ENCODE measurements around the gene M1AP. TPM values are rescaled to one million over a fixed set of nuclear protein-coding genes. Genes with fewer than 3 reads are reported as not detected.
A peak's percentile ranks its signal among the peaks of the same experiment; 100 is the strongest.

M1AP gene
- total and polyA plus RNA-seq, 9 of the 15 experiments (the other 6 are each of a cell fraction or from before 2014, with no cell fraction given) = 0.06 to 0.33 (median 0.11) TPM; not detected in 4

DNA sequence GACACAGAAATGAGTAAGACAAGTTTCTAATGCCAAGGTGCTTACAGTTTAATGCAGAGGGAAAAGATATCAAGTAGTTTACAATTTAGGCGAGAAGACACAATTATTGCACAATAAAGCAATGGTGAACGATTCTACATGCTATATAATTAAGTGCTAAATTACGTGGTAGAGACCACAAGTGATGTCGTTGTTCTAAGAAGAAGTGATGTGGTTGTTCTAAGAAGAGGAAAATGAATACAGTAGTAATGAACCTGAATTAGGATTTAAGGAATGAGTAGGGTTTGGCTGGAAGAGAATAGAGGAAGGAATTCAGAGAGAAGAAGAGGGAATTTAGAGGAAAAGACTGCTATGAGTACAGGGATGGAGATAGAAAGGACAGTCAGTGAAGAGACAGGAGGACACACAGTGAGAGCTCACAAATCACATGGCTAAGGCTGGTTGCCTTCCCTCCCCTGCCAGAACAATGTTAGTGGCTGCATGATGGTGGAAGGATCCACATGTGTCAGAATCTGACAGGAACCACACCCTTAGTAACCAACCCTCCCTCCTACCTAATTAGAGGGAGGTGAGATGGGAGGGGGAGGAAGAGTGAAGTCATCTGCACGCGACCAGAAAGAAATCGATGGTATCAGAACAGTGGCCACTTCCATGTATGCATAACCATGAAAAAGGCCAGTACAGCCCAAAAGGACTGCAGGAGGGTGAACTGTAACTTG lies 44.7 kb downstream of the M1AP start (continued):
- TF ChIP-seq, protein P1, sequence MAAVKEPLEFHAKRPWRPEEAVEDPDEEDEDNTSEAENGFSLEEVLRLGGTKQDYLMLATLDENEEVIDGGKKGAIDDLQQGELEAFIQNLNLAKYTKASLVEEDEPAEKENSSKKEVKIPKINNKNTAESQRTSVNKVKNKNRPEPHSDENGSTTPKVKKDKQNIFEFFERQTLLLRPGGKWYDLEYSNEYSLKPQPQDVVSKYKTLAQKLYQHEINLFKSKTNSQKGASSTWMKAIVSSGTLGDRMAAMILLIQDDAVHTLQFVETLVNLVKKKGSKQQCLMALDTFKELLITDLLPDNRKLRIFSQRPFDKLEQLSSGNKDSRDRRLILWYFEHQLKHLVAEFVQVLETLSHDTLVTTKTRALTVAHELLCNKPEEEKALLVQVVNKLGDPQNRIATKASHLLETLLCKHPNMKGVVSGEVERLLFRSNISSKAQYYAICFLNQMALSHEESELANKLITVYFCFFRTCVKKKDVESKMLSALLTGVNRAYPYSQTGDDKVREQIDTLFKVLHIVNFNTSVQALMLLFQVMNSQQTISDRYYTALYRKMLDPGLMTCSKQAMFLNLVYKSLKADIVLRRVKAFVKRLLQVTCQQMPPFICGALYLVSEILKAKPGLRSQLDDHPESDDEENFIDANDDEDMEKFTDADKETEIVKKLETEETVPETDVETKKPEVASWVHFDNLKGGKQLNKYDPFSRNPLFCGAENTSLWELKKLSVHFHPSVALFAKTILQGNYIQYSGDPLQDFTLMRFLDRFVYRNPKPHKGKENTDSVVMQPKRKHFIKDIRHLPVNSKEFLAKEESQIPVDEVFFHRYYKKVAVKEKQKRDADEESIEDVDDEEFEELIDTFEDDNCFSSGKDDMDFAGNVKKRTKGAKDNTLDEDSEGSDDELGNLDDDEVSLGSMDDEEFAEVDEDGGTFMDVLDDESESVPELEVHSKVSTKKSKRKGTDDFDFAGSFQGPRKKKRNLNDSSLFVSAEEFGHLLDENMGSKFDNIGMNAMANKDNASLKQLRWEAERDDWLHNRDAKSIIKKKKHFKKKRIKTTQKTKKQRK (IDR thresholded peaks at IDR 0.05; ENCODE audit: borderline replicate concordance, low read depth, low read length) = no peak
- TF ChIP-seq CEBPG (CRISPR knock-in tag; IDR thresholded peaks at IDR 0.05) (no peak), CEBPG (tag; conservative IDR thresholded peaks at IDR 0.05 in 1 of 2, IDR thresholded peaks at IDR 0.05 in 1 of 2) (peak; percentile 76 to 87), IRF2 (CRISPR knock-in tag; IDR thresholded peaks at IDR 0.05) (no peak), L3MBTL2 (IDR thresholded peaks at IDR 0.05) (peak; percentile 34; the same call in 1 of the 2 replicates), ZNF431 (CRISPR knock-in tag; IDR thresholded peaks at IDR 0.05) (no peak), EP300 (IDR thresholded peaks at IDR 0.05; ENCODE audit: low read length) (peak; percentile 17; the same call in 1 of the 2 replicates), POLR2B (IDR thresholded peaks at IDR 0.05; ENCODE audit: low read depth, partially characterized antibody) (no peak), PHTF2 (CRISPR knock-in tag; IDR thresholded peaks at IDR 0.05) (no peak), ZNF384 (IDR thresholded peaks at IDR 0.05; ENCODE audit: low read depth, low read length) (no peak), CREBBP (IDR thresholded peaks at IDR 0.05; ENCODE audit: low read depth, low read length) (no peak), ZNF184 (CRISPR knock-in tag; IDR thresholded peaks at IDR 0.05) (no peak), CREB1 (IDR thresholded peaks at IDR 0.05) (peak; percentile 84), CREB1 (CRISPR knock-in tag; IDR thresholded peaks at IDR 0.05) (peak; percentile 78), SRSF9 (IDR thresholded peaks at IDR 0.05; ENCODE audit: borderline replicate concordance, low read depth, low read length) (no peak), PHF20 (IDR thresholded peaks at IDR 0.05; ENCODE audit: partially characterized antibody) (peak; percentile 68), HCFC1 (IDR thresholded peaks at IDR 0.05; ENCODE audit: low read depth, low read length) (peak; percentile 52)
- TF ChIP-seq, protein P2, sequence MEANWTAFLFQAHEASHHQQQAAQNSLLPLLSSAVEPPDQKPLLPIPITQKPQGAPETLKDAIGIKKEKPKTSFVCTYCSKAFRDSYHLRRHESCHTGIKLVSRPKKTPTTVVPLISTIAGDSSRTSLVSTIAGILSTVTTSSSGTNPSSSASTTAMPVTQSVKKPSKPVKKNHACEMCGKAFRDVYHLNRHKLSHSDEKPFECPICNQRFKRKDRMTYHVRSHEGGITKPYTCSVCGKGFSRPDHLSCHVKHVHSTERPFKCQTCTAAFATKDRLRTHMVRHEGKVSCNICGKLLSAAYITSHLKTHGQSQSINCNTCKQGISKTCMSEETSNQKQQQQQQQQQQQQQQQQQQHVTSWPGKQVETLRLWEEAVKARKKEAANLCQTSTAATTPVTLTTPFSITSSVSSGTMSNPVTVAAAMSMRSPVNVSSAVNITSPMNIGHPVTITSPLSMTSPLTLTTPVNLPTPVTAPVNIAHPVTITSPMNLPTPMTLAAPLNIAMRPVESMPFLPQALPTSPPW (CRISPR knock-in tag; IDR thresholded peaks at IDR 0.05) = peak; percentile 82
- TF ChIP-seq, protein P3, sequence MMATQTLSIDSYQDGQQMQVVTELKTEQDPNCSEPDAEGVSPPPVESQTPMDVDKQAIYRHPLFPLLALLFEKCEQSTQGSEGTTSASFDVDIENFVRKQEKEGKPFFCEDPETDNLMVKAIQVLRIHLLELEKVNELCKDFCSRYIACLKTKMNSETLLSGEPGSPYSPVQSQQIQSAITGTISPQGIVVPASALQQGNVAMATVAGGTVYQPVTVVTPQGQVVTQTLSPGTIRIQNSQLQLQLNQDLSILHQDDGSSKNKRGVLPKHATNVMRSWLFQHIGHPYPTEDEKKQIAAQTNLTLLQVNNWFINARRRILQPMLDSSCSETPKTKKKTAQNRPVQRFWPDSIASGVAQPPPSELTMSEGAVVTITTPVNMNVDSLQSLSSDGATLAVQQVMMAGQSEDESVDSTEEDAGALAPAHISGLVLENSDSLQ (IDR thresholded peaks at IDR 0.05) = peak; percentile 68
- TF ChIP-seq, protein P4, sequence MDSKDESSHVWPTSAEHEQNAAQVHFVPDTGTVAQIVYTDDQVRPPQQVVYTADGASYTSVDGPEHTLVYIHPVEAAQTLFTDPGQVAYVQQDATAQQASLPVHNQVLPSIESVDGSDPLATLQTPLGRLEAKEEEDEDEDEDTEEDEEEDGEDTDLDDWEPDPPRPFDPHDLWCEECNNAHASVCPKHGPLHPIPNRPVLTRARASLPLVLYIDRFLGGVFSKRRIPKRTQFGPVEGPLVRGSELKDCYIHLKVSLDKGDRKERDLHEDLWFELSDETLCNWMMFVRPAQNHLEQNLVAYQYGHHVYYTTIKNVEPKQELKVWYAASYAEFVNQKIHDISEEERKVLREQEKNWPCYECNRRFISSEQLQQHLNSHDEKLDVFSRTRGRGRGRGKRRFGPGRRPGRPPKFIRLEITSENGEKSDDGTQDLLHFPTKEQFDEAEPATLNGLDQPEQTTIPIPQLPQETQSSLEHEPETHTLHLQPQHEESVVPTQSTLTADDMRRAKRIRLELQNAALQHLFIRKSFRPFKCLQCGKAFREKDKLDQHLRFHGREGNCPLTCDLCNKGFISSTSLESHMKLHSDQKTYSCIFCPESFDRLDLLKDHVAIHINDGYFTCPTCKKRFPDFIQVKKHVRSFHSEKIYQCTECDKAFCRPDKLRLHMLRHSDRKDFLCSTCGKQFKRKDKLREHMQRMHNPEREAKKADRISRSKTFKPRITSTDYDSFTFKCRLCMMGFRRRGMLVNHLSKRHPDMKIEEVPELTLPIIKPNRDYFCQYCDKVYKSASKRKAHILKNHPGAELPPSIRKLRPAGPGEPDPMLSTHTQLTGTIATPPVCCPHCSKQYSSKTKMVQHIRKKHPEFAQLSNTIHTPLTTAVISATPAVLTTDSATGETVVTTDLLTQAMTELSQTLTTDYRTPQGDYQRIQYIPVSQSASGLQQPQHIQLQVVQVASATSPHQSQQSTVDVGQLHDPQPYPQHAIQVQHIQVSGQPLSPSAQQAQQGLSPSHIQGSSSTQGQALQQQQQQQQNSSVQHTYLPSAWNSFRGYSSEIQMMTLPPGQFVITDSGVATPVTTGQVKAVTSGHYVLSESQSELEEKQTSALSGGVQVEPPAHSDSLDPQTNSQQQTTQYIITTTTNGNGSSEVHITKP (IDR thresholded peaks at IDR 0.05; ENCODE audit: partially characterized antibody) = peak; percentile 30
